ENCODE measurements around the gene CDT1.

DNA sequence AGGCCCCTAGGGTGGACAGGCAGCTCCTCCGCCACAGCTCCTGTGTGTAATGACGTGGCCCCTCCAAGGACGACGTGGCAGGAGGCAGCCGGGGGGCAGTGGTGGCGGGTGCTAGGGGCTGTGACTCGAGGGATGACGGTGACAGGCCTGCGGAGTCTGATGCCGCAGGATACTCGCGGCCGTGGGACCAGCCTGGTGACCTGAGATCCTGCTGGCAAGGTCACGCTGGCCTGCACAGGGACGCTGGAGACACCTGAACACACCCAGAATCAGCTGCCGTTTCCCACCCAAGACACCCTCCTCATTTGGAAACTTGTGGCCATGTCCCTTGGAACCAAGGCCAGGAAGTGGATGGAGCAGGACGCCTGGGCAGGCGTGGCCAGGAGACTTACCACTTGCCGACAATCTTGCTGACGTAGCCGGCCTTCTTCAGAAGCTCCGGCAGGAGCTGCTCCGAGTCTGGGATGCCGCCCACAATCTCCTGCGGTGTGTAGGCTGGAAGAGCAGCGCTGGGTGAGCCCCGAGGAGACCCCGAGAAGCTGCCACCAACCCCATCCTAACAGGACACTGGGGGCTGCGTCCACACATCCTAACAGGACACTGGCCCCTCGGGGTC, 37.1 kb downstream of the CDT1 start:
- TF ChIP-seq, protein P1, sequence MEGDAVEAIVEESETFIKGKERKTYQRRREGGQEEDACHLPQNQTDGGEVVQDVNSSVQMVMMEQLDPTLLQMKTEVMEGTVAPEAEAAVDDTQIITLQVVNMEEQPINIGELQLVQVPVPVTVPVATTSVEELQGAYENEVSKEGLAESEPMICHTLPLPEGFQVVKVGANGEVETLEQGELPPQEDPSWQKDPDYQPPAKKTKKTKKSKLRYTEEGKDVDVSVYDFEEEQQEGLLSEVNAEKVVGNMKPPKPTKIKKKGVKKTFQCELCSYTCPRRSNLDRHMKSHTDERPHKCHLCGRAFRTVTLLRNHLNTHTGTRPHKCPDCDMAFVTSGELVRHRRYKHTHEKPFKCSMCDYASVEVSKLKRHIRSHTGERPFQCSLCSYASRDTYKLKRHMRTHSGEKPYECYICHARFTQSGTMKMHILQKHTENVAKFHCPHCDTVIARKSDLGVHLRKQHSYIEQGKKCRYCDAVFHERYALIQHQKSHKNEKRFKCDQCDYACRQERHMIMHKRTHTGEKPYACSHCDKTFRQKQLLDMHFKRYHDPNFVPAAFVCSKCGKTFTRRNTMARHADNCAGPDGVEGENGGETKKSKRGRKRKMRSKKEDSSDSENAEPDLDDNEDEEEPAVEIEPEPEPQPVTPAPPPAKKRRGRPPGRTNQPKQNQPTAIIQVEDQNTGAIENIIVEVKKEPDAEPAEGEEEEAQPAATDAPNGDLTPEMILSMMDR (IDR thresholded peaks at IDR 0.05 in 8 of 11, conservative IDR thresholded peaks at IDR 0.05 in 3 of 11): no peak
- TF ChIP-seq POLR2A (IDR thresholded peaks at IDR 0.05) (no peak), POLR2AphosphoS5 (IDR thresholded peaks at IDR 0.05) (no peak)

All from spleen (tissue), 7 donors.